HL-60 (cell line): ENCODE data around the gene HDC.

ENCODE experiments used
- DNase-seq, 2 experiments: peaks; one replicate each; pipeline ENCODE4 v3.0.0-alpha.2; 2010 to 2020; ENCODE audit warnings: low read depth in 1 of 2, low spot score in 1 of 2
- H3K27ac ChIP-seq: fragments of 250-450 bp; sonication (Bioruptor Pico); replicated peaks from 2 replicates; pipeline ENCODE4 v1.5.1; 2020; ENCODE audit warnings: mild to moderate bottlenecking, moderate library complexity
- H3K27me3 ChIP-seq: fragments of 250-450 bp; sonication (Bioruptor Pico); 2 replicates; pipeline ENCODE4 v1.5.1; 2021; ENCODE audit warnings: mild to moderate bottlenecking, moderate library complexity; ENCODE audit not compliant: insufficient read depth, poor library complexity, severe bottlenecking
- H3K4me3 ChIP-seq: replicated peaks from 2 replicates; pipeline ENCODE4 v1.5.1; 2011; ENCODE audit warnings: mild to moderate bottlenecking, control low read depth, low read length; ENCODE audit not compliant: insufficient read depth
- GABPA ChIP-seq: IDR thresholded peaks from 2 replicates; pipeline ENCODE4 v1.6.1; 2012; ENCODE audit warnings: low read depth
- POLR2AphosphoS5 ChIP-seq: IDR thresholded peaks from 2 replicates; pipeline ENCODE4 v1.6.1; 2012; ENCODE audit warnings: low read depth
- SPI1 ChIP-seq: IDR thresholded peaks from 2 replicates; pipeline ENCODE4 v1.6.1; 2012; ENCODE audit warnings: low read depth, mild to moderate bottlenecking, borderline replicate concordance
- TF ChIP-seq, protein P1 (sequence below): IDR thresholded peaks from one replicate; pipeline ENCODE4 v1.5.1; 2011; ENCODE audit warnings: low read length, control low read depth, inconsistent platforms; ENCODE audit not compliant: insufficient read depth
- TF ChIP-seq, protein P2 (sequence below): IDR thresholded peaks from 2 replicates; pipeline ENCODE4 v1.6.1; 2012; ENCODE audit warnings: low read depth; ENCODE audit not compliant: insufficient replicate concordance

HDC gene

DNA sequence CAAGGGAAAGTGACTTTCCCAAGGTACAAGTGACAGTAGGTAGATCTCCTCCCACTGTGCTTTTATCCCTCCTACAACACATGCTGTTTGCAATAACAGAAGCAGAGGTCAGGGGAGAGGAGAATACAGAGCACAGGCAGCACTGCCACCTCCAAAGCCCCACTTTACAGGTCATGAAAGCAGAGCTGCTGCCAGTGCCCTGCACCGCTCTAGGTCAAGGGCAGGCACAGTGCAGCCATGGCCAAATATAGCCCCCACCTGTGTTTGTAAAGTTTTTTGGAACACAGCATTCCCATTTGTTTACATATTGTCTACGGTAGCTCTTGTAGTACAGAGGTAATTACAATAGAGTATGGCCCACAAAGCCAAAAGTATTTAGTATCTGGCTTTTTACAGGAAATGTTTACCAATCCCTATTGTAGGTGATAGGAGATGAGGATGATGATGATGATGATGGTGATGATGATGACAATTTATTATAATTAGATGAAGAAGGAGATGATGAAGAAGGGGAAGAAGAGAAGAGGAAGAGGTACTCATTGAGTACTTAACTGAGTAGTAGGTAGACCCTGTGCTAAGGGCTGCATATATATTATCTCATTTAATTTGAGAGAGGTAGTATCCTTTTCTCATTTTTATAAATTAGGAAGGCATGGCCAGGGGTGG is 20.4 kb downstream of the HDC start:
- H3K4me3 ChIP-seq = no peak overlapping the region
- TF ChIP-seq, protein P1, sequence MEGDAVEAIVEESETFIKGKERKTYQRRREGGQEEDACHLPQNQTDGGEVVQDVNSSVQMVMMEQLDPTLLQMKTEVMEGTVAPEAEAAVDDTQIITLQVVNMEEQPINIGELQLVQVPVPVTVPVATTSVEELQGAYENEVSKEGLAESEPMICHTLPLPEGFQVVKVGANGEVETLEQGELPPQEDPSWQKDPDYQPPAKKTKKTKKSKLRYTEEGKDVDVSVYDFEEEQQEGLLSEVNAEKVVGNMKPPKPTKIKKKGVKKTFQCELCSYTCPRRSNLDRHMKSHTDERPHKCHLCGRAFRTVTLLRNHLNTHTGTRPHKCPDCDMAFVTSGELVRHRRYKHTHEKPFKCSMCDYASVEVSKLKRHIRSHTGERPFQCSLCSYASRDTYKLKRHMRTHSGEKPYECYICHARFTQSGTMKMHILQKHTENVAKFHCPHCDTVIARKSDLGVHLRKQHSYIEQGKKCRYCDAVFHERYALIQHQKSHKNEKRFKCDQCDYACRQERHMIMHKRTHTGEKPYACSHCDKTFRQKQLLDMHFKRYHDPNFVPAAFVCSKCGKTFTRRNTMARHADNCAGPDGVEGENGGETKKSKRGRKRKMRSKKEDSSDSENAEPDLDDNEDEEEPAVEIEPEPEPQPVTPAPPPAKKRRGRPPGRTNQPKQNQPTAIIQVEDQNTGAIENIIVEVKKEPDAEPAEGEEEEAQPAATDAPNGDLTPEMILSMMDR = no peak
- TF ChIP-seq, protein P2, sequence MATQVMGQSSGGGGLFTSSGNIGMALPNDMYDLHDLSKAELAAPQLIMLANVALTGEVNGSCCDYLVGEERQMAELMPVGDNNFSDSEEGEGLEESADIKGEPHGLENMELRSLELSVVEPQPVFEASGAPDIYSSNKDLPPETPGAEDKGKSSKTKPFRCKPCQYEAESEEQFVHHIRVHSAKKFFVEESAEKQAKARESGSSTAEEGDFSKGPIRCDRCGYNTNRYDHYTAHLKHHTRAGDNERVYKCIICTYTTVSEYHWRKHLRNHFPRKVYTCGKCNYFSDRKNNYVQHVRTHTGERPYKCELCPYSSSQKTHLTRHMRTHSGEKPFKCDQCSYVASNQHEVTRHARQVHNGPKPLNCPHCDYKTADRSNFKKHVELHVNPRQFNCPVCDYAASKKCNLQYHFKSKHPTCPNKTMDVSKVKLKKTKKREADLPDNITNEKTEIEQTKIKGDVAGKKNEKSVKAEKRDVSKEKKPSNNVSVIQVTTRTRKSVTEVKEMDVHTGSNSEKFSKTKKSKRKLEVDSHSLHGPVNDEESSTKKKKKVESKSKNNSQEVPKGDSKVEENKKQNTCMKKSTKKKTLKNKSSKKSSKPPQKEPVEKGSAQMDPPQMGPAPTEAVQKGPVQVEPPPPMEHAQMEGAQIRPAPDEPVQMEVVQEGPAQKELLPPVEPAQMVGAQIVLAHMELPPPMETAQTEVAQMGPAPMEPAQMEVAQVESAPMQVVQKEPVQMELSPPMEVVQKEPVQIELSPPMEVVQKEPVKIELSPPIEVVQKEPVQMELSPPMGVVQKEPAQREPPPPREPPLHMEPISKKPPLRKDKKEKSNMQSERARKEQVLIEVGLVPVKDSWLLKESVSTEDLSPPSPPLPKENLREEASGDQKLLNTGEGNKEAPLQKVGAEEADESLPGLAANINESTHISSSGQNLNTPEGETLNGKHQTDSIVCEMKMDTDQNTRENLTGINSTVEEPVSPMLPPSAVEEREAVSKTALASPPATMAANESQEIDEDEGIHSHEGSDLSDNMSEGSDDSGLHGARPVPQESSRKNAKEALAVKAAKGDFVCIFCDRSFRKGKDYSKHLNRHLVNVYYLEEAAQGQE = no peak
- TF ChIP-seq GABPA (no peak), POLR2AphosphoS5 (no peak), SPI1 (no peak)
- no peaks in the 10 kb centered on the region for H3K27me3 ChIP-seq
- DNase-seq = no peak
- H3K27ac ChIP-seq = no peak overlapping the region

DNA sequence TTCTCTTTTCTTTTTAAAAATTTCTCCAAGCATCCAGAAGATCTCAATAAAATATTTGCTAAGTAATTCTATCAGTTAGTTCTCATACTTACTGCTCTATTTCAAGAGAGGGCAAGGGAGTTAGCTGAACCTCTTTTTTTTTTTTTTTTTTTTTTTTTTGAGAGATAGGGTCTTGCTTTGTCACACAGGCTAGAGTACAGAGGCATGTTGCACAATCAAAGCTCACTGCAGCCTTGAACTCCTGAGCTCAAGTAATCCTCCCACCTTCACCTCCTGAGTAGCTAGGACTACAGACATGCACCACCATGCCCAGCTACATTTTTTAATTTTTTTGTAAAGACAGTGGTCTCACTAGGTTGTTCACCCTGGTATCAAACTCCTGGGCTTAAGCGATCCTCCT is 21.4 kb downstream of the HDC start:
- DNase-seq = no peak

DNA sequence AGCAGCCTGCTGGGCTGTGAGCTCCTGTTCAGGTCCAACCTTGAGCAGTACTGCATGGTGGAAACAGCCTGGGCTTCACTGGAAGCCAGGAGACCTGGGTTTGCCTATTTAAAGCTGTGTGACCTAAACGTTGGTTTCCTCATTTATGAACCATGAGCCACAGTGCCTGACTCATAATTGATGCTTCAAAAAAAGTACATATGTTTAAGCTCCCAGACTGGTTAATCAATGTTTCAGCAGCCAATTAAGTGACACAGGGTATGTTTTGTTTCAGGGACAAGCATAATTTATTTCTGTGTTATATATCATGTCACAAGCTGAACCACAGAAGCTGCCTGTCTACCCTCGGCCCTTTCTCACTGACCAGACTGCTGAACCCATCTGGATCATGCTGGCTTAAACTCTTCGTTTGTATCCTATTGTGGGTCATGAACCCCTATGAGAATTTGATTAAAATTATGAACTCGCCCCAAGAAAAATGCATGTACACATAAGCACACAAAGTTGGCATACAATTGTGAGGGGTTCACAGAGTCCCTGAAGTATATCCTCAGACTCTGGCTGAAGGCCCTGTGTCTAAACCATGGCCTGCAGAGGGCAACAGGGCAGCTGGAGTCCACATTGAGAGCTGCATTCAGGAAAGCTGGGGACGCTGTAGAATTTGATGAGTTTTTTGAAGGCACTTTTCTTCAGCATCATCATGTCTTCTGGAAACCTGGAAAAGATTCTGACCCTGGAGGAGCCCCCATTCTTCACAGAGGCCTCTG is 23.7 kb downstream of the HDC start:
- no peak for DNase-seq
- no peaks in the 10 kb centered on the region for H3K27me3 ChIP-seq
- H3K27ac ChIP-seq = no peak overlapping the region
- no peak overlapping the region for H3K4me3 ChIP-seq
- no peak for TF ChIP-seq SPI1
- TF ChIP-seq POLR2AphosphoS5 = no peak
- TF ChIP-seq GABPA = no peak
- TF ChIP-seq, protein P2 = no peak
- TF ChIP-seq, protein P1 = no peak

More for the DNA sequence above, 21.4 kb downstream of the HDC start:
- no peaks in the 10 kb centered on the region for H3K27me3 ChIP-seq
- no peak overlapping the region for H3K27ac ChIP-seq
- no peak for TF ChIP-seq GABPA
- TF ChIP-seq, protein P1 = no peak
- no peak for TF ChIP-seq POLR2AphosphoS5
- TF ChIP-seq SPI1 = no peak
- TF ChIP-seq, protein P2 = no peak
- H3K4me3 ChIP-seq = no peak overlapping the region
